HEK293T (cell line): ENCODE measurements around the gene RABL6.
"Not testable (repeated sequence)": the region's sequence is repeated elsewhere in the genome, so short reads cannot be mapped to it uniquely, and the experiment has no call there.

Experiments used
- CTCF ChIA-PET: fragments of 350-600 bp; formaldehyde crosslinking; extraction: SDS; loops from one replicate; lab custom pipeline; 2021; ENCODE audit warnings: antibody characterized with exemption, inconsistent platforms; lab: Yijun Ruan, JAX
- POLR2A ChIA-PET: fragments of 350-600 bp; formaldehyde crosslinking; extraction: SDS; loops from one replicate; lab custom pipeline; 2020; ENCODE audit warnings: antibody characterized with exemption, inconsistent platforms; lab: Yijun Ruan, JAX
- DNase-seq: peaks from one replicate; pipeline ENCODE4 v3.0.0; 2012; ENCODE audit warnings: mixed read lengths; ENCODE audit errors: extremely low spot score
- ARNT ChIP-seq: fragments of 450-650 bp; IDR thresholded peaks from 2 replicates; pipeline ENCODE4 v1.6.1; 2017; ENCODE audit warnings: mild to moderate bottlenecking
- BHLHE40 ChIP-seq: fragments of 450-650 bp; IDR thresholded peaks from 2 replicates; pipeline ENCODE4 v1.6.1; 2016; ENCODE audit warnings: mild to moderate bottlenecking, moderate library complexity, borderline replicate concordance
- CTBP1 ChIP-seq: fragments of 450-650 bp; IDR thresholded peaks from 2 replicates; pipeline ENCODE4 v1.6.1; 2016; ENCODE audit warnings: borderline replicate concordance
- ELF4 ChIP-seq: fragments of 450-650 bp; IDR thresholded peaks from 2 replicates; pipeline ENCODE4 v1.6.1; 2017; ENCODE audit warnings: antibody characterized with exemption
- FOXA1 ChIP-seq: fragments of 450-650 bp; IDR thresholded peaks from 2 replicates; pipeline ENCODE4 v1.6.1; 2016; ENCODE audit warnings: mild to moderate bottlenecking
- FOXK2 ChIP-seq: fragments of 450-650 bp; IDR thresholded peaks from 2 replicates; pipeline ENCODE4 v1.6.1; 2016; ENCODE audit warnings: mild to moderate bottlenecking
- FOXM1 ChIP-seq: fragments of 450-650 bp; IDR thresholded peaks from 2 replicates; pipeline ENCODE4 v1.6.1; 2017; ENCODE audit warnings: mild to moderate bottlenecking, borderline replicate concordance
- HDGF ChIP-seq: fragments of 450-650 bp; IDR thresholded peaks from 2 replicates; pipeline ENCODE4 v1.6.1; 2017; ENCODE audit warnings: antibody characterized with exemption, borderline replicate concordance
- L3MBTL2 ChIP-seq: fragments of 450-650 bp; conservative IDR thresholded peaks from 2 replicates; pipeline ENCODE4 v1.6.1; 2016; ENCODE audit warnings: mild to moderate bottlenecking
- LEF1 ChIP-seq: fragments of 450-650 bp; IDR thresholded peaks from 2 replicates; pipeline ENCODE4 v1.6.1; 2017; ENCODE audit warnings: mild to moderate bottlenecking, borderline replicate concordance
- NFRKB ChIP-seq: fragments of 450-650 bp; IDR thresholded peaks from 2 replicates; pipeline ENCODE4 v1.6.1; 2016; ENCODE audit warnings: mild to moderate bottlenecking, moderate library complexity
- SP1 ChIP-seq: fragments of 450-650 bp; IDR thresholded peaks from 2 replicates; pipeline ENCODE4 v1.6.1; 2017
- SUZ12 ChIP-seq: fragments of 450-650 bp; IDR thresholded peaks from 2 replicates; pipeline ENCODE4 v1.6.1; 2016; ENCODE audit warnings: mild to moderate bottlenecking
- TARDBP ChIP-seq: fragments of 450-650 bp; IDR thresholded peaks from 2 replicates; pipeline ENCODE4 v1.6.1; 2016
- ZNF384 ChIP-seq: fragments of 450-650 bp; IDR thresholded peaks from 2 replicates; pipeline ENCODE4 v1.6.1; 2016
- TF ChIP-seq, protein P1 (sequence below): fragments of 450-650 bp; IDR thresholded peaks from 2 replicates; pipeline ENCODE4 v1.6.1; 2016

The RABL6 gene

DNA sequence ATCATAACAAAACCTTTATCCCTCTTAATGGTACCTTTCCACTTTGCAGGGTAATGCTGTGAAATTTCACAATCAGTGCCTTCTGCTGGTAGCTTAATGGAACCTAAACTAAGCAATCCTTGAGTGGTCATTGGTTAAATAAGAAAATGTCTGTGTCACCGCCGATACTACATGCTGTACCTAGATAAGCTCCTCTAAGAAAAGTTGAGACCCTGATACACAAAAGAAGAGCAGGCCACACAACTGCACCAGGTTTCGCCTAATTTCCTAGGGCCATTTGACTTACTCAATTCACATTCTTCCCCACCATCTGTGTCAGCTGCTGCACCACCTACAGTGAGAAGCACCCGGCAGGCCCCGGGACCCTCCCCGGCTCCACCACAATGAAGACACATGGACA, 67.4 kb downstream of the RABL6 start:
- TF ChIP-seq SUZ12 = no peak
- TF ChIP-seq SP1 = no peak
- no peak for TF ChIP-seq FOXM1
- TF ChIP-seq TARDBP = no peak
- TF ChIP-seq, protein P1, sequence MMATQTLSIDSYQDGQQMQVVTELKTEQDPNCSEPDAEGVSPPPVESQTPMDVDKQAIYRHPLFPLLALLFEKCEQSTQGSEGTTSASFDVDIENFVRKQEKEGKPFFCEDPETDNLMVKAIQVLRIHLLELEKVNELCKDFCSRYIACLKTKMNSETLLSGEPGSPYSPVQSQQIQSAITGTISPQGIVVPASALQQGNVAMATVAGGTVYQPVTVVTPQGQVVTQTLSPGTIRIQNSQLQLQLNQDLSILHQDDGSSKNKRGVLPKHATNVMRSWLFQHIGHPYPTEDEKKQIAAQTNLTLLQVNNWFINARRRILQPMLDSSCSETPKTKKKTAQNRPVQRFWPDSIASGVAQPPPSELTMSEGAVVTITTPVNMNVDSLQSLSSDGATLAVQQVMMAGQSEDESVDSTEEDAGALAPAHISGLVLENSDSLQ = no peak
- no peak for TF ChIP-seq FOXK2
- no peak for TF ChIP-seq BHLHE40
- TF ChIP-seq CTBP1 = no peak
- TF ChIP-seq ARNT = no peak
- no peak for TF ChIP-seq ELF4
- TF ChIP-seq HDGF = no peak
- no peak for TF ChIP-seq L3MBTL2
- no peak for TF ChIP-seq LEF1
- TF ChIP-seq ZNF384 = no peak
- no peak for TF ChIP-seq NFRKB
- TF ChIP-seq FOXA1 = no peak
- ChIA-PET CTCF (no interaction called here), POLR2A (no interaction called here)
- DNase-seq = no peak

DNA sequence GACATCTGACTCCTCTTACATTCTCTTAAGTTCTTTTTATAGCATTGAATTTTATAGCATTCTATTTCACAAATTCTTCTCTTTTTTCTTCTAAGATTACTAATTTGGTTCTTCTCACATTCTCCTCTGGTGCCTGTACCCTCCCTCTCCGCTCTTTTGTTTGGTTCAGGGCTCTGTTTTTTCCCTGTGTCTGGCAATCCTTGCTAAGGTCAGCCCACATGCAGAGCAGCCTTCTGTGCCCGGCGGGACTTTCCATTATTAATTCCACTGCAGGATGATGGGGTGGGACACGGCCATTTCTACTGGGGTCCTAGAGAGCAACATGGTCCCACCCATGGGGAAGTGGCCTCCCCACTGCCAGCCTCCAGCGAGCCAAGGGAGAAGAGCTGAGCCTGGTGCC, 68.7 kb downstream of the RABL6 start:
- CTCF ChIA-PET = no interaction called here
- TF ChIP-seq TARDBP (no peak), SUZ12 (no peak), ELF4 (no peak), NFRKB (no peak), SP1 (no peak), L3MBTL2 (no peak), FOXK2 (no peak), HDGF (no peak), CTBP1 (no peak), ARNT (no peak), LEF1 (no peak), BHLHE40 (no peak), FOXA1 (no peak)
- TF ChIP-seq, protein P1 = no peak
- no peak for DNase-seq
- POLR2A ChIA-PET = no interaction called here

DNA sequence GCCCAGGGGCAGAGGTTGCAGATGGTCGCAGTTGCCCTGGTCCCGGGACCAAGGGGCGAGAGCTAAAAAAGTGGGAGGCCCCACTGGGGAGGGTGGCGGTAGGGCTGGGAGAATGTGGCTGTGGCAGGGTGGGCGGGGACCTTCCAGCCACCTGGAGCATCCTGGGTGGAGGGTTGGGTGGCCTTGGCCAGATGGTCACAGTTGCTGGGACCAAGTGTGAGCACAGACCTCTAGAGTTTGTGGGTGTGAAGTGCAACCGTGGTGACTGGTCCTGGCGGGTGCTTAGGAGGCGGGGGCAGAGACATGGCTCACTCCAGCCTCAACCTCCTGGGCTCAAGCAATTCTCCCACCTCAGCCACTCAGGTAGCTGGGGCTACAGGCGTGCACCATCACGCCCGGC, 72.9 kb downstream of the RABL6 start:
- TF ChIP-seq ELF4 = no peak
- no peak for TF ChIP-seq FOXM1
- no peak for TF ChIP-seq SUZ12
- no peak for TF ChIP-seq CTBP1
- TF ChIP-seq TARDBP = no peak
- TF ChIP-seq, protein P1 = no peak
- TF ChIP-seq L3MBTL2 = no peak
- TF ChIP-seq HDGF = no peak
- TF ChIP-seq FOXK2 = no peak
- TF ChIP-seq BHLHE40 = no peak
- TF ChIP-seq FOXA1 = no peak
- no peak for TF ChIP-seq NFRKB
- TF ChIP-seq ARNT = no peak
- TF ChIP-seq ZNF384 = no peak
- TF ChIP-seq LEF1 = no peak
- no peak for TF ChIP-seq SP1
- ChIA-PET CTCF (no interaction called here), POLR2A (no interaction called here)
- no peak for DNase-seq

DNA sequence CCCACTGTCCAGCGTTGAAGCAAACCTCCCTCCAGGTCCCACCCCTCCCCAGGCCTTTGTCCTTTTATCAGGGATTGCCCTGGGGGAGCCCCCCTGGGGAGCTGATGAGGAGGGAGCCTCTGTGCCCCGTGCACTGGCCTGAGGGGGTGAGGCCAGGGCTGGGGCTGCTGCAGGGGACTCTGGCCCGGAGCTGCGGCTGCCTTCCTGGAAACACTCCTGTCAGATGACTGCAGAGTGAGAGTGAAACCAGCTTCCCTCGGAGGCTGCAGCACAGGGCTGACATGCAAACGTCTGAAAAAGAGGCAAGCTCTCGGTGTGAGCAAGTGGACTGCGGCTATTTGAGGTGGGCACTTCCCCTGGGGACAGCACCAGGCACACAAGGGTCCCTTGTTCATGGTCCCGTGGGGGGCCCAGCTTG, 74.0 kb downstream of the RABL6 start:
- POLR2A ChIA-PET = interaction anchor here (1.0 to 1.1 kb wide), 3 partner anchors 14 to 35 kb away, joined by 3 to 5 read pairs (median 3); no protein-coding TSS in a partner anchor
- CTCF ChIA-PET = no interaction called here
- DNase-seq = no peak
- TF ChIP-seq SUZ12 = no peak
- no peak for TF ChIP-seq NFRKB
- TF ChIP-seq FOXM1 = no peak
- TF ChIP-seq FOXK2 = no peak
- TF ChIP-seq ARNT = no peak
- TF ChIP-seq ZNF384 = no peak
- no peak for TF ChIP-seq LEF1
- TF ChIP-seq, protein P1 = no peak
- TF ChIP-seq TARDBP = no peak
- TF ChIP-seq L3MBTL2 = no peak
- TF ChIP-seq CTBP1 = no peak
- no peak for TF ChIP-seq SP1
- TF ChIP-seq FOXA1 = no peak
- TF ChIP-seq ELF4 = no peak

DNA sequence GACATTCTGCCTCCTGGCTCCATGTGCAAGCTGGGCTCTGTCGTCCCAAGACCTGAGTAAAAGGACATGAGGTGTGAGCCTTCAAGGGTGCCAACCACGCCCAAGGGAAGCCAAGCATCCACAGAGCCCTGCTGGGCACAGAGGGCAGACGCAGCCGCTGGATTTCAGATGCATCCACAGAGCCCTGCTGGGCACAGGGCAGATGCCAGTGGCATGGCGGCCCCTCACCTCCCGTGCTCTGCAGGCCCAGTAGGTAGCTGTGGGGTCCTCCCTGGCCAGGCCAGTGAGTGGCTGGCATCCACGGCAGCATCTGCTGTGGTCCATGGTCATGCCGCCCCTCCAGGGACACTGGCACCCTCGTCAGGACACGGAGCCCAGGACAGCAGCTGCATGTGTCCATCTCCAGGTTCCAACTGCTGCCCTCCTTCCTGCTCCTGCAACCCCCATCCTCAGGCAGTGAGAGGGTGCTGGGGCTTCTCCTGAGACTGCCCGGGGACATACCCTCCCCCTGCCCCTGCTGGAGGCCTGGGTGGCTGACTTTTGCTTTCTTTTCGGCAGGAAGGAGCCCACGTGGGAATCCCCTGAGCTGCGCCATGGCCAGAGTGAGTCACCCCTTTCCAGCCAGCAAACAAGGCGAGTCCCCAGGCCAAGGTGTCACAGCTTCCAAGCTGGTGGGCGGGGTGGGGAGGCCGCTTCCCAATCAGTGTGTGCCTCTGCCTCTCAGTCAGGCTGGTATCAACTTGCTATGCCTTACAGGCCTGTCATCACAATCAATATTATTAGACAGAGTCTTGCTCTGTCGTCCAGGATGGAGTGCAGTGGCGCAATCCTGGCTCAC, 74.6 kb downstream of the RABL6 start:
- no peak for TF ChIP-seq LEF1
- no peak for TF ChIP-seq SUZ12
- TF ChIP-seq FOXK2 = no peak
- CTCF ChIA-PET = no interaction called here
- POLR2A ChIA-PET = interaction anchor here (0.9 to 1.1 kb wide), 4 partner anchors 14 to 35 kb away, joined by 3 to 5 read pairs (median 3); partner anchors contain the start of gene EDF1
- no peak for DNase-seq

DNA sequence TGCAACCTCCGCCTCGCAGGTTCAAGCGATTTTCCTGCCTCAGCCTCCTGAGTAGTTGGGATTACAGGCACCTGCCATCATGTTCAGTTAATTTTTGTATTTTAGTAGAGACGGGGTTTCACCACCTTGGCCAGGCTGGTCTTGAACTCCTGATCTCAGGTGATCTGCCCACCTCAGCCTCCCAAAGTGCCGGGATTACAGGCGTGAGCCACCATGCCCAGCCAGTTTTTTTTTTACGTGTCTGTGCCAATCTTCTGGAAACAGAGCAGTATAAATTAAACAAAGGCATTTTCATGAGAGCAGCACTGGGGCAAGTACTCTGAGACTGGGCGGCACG, 75.2 kb downstream of the RABL6 start:
- CTCF ChIA-PET, DNase-seq: not testable (repeated sequence)
- POLR2A ChIA-PET = interaction anchor here (0.9 kb wide), 1 partner anchor 17 kb away, joined by 3 read pairs; the partner anchor contains the start of gene EDF1

DNA sequence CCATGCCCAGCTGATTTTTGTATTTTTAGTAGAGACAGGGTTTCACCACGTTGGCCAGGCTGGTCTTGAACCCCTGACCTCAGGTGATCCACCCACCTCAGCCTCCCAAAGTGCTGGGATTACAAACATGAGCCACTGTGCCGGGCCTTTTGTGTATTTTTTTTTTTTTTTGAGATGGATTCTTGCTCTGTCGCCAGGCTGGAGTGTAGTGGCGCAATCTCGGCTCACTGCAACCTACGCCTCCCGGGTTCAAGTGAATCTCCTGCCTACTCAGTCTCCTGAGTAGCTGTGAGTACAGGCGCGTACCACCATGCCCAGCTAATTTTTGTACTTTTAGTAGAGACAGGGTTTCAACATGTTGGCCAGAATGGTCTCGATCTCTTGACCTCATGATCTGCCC, 75.9 kb downstream of the RABL6 start:
- CTCF ChIA-PET, POLR2A ChIA-PET, DNase-seq: not testable (repeated sequence)
